Lower leg skin (tissue), 3 donors: ENCODE data around the gene PTTG1IP.

ENCODE experiments used
- POLR2A ChIP-seq, 2 donors: fragments of 450-650 bp; IDR thresholded peaks; one replicate each; pipeline ENCODE4 v1.6.1; 2016 to 2017; ENCODE audit warnings: antibody characterized with exemption in 2 of 2, mild to moderate bottlenecking in 1 of 2, moderate library complexity in 1 of 2
- TF ChIP-seq, protein P1 (sequence below), 3 donors: fragments of 450-650 bp; IDR thresholded peaks; one replicate each; pipeline ENCODE4 v1.5.1; 2016; ENCODE audit warnings: antibody characterized with exemption in 3 of 3, mild to moderate bottlenecking in 3 of 3, moderate library complexity in 2 of 3

DNA sequence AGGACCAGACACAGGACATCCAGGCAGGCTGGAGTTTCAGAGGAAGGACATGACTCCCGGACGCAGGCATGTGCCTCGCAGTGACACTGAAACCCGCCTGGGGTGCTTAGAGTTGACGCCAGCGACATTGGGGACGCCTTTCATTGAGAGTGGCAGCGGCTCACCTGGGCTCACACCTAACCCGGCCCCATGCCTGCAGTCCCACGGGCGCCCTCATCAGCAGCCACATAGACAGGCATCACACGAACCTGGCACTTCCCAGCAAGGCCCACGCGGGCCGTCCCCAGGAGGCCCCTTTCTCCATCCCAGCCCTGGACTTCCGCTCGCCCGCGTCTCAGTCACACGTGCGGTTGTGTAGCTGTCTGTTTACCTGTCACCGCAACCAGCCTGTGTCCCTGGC is 30.2 kb upstream of the PTTG1IP start:
- TF ChIP-seq POLR2A (IDR thresholded peaks at IDR 0.05): no peak
- TF ChIP-seq, protein P1, sequence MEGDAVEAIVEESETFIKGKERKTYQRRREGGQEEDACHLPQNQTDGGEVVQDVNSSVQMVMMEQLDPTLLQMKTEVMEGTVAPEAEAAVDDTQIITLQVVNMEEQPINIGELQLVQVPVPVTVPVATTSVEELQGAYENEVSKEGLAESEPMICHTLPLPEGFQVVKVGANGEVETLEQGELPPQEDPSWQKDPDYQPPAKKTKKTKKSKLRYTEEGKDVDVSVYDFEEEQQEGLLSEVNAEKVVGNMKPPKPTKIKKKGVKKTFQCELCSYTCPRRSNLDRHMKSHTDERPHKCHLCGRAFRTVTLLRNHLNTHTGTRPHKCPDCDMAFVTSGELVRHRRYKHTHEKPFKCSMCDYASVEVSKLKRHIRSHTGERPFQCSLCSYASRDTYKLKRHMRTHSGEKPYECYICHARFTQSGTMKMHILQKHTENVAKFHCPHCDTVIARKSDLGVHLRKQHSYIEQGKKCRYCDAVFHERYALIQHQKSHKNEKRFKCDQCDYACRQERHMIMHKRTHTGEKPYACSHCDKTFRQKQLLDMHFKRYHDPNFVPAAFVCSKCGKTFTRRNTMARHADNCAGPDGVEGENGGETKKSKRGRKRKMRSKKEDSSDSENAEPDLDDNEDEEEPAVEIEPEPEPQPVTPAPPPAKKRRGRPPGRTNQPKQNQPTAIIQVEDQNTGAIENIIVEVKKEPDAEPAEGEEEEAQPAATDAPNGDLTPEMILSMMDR (IDR thresholded peaks at IDR 0.05): no peak
